NCI-H2227 treated with DMSO at 0.1 percent for 48 hours (cell line): Measurements from ENCODE around the gene MEG3.

Experiments used
- DNase-seq: peaks from one replicate; lab custom pipeline; 2025; lab: John Stamatoyannopoulos, UW

The MEG3 gene

GRCh38 chr14:100864960-100865681 lies 39.2 kb downstream of the MEG3 start:
- DNase-seq: no peak

- peak; percentile 96 for DNase-seq
Measured at GRCh38 chr14:100865682-100866591, 40.0 kb downstream of the MEG3 start.

GRCh38 chr14:100866666-100867630 lies 41.0 kb downstream of the MEG3 start:
- no peak for DNase-seq

- DNase-seq: no peak
Measured at GRCh38 chr14:100867631-100868315, 41.9 kb downstream of the MEG3 start.

- no peak for DNase-seq
Measured at GRCh38 chr14:100868621-100869370, 42.9 kb downstream of the MEG3 start.

GRCh38 chr14:100871234-100872186 lies 45.6 kb downstream of the MEG3 start:
- DNase-seq: no peak

- no peak for DNase-seq
Measured at GRCh38 chr14:100872259-100873095, 46.6 kb downstream of the MEG3 start.

- DNase-seq: no peak
Measured at GRCh38 chr14:100873096-100873482, 47.2 kb downstream of the MEG3 start.

GRCh38 chr14:100874051-100874410 lies 48.1 kb downstream of the MEG3 start:
- no peak for DNase-seq

- DNase-seq: no peak
Measured at GRCh38 chr14:100874411-100875091, 48.6 kb downstream of the MEG3 start.

GRCh38 chr14:100875126-100875525 lies 49.2 kb downstream of the MEG3 start:
- no peak for DNase-seq

- DNase-seq: no peak
Measured at GRCh38 chr14:100875861-100876590, 50.1 kb downstream of the MEG3 start.

GRCh38 chr14:100878271-100879146 lies 52.6 kb downstream of the MEG3 start:
- DNase-seq: no peak

- DNase-seq: no peak
Measured at GRCh38 chr14:100879194-100879593, 53.3 kb downstream of the MEG3 start.

GRCh38 chr14:100879782-100880181 lies 53.9 kb downstream of the MEG3 start:
- no peak for DNase-seq
